ENCODE data around the gene SPATA33.
"Not testable (repeated sequence)": the region's sequence is repeated elsewhere in the genome, so short reads cannot be mapped to it uniquely, and the experiment has no call there.

SPATA33 gene

GRCh38 chr16:89695086-89695874 lies 37.6 kb downstream of the SPATA33 start:
- DNase-seq: no peak

GRCh38 chr16:89695875-89696669 lies 38.4 kb downstream of the SPATA33 start:
- DNase-seq: no peak

- DNase-seq: no peak
Measured at GRCh38 chr16:89696670-89697128, 39.1 kb downstream of the SPATA33 start.

GRCh38 chr16:89697161-89697615 lies 39.6 kb downstream of the SPATA33 start:
- no peak for DNase-seq

- DNase-seq: no peak
Measured at GRCh38 chr16:89697616-89698331, 40.1 kb downstream of the SPATA33 start.

GRCh38 chr16:89698717-89699116 lies 41.1 kb downstream of the SPATA33 start:
- DNase-seq: not testable (repeated sequence)

- not testable (repeated sequence) for DNase-seq
Measured at GRCh38 chr16:89699629-89700099, 42.0 kb downstream of the SPATA33 start.

GRCh38 chr16:89700100-89700648 lies 42.5 kb downstream of the SPATA33 start:
- peak; percentile 45 to 97 (median 93) for DNase-seq

GRCh38 chr16:89700649-89701424 lies 43.2 kb downstream of the SPATA33 start:
- DNase-seq: no peak

GRCh38 chr16:89701425-89702406 lies 44.1 kb downstream of the SPATA33 start, which contains the start of gene SPATA2L:
Gene SPATA2L, minus strand, starts transcription at chr16:89701705. Its CDS starts 473 bp downstream, at chr16:89701232.
- peak in 13 of 14 donors; percentile 20 to 94 (median 69) for DNase-seq

GRCh38 chr16:89704281-89704680 lies 46.6 kb downstream of the SPATA33 start:
- no peak for DNase-seq

GRCh38 chr16:89705006-89705405 lies 47.4 kb downstream of the SPATA33 start:
- no peak for DNase-seq

GRCh38 chr16:89706518-89707260 lies 49.1 kb downstream of the SPATA33 start:
- no peak for DNase-seq

- no peak for DNase-seq
Measured at GRCh38 chr16:89707695-89708094, 50.1 kb downstream of the SPATA33 start.

- DNase-seq: no peak
Measured at GRCh38 chr16:89708481-89708931, 50.9 kb downstream of the SPATA33 start.

GRCh38 chr16:89709166-89709565 lies 51.5 kb downstream of the SPATA33 start:
- no peak for DNase-seq

GRCh38 chr16:89709716-89710432 lies 52.2 kb downstream of the SPATA33 start:
- DNase-seq: no peak
